GM12873 (cell line): Measurements from ENCODE around the gene CPSF4L.

ENCODE experiments used
- CTCF ChIP-seq: IDR thresholded peaks from 2 replicates; pipeline ENCODE4 v1.5.1; 2012; ENCODE audit warnings: low read depth, mild to moderate bottlenecking, moderate library complexity, low read length, control low read depth; ENCODE audit not compliant: insufficient read depth; ENCODE audit errors: missing control alignments

The CPSF4L gene

GRCh38 chr17:73226556-73227172 lies 35.0 kb downstream of the CPSF4L start:
- TF ChIP-seq CTCF, result no peak

GRCh38 chr17:73224663-73225305 lies 36.9 kb downstream of the CPSF4L start:
- TF ChIP-seq CTCF, result no peak

- TF ChIP-seq CTCF, result no peak
Observed at GRCh38 chr17:73224237-73224636, 37.4 kb downstream of the CPSF4L start.

- no peak for TF ChIP-seq CTCF
Observed at GRCh38 chr17:73223626-73224230, 38.0 kb downstream of the CPSF4L start.

- TF ChIP-seq CTCF, result peak; percentile 47
Observed at GRCh38 chr17:73215447-73215846, 46.2 kb downstream of the CPSF4L start.

- no peak for TF ChIP-seq CTCF
Observed at GRCh38 chr17:73214851-73215250, 46.8 kb downstream of the CPSF4L start.

- no peak for TF ChIP-seq CTCF
Observed at GRCh38 chr17:73214008-73214407, 47.7 kb downstream of the CPSF4L start.
